ENCODE results near the gene KRAS.

DNA sequence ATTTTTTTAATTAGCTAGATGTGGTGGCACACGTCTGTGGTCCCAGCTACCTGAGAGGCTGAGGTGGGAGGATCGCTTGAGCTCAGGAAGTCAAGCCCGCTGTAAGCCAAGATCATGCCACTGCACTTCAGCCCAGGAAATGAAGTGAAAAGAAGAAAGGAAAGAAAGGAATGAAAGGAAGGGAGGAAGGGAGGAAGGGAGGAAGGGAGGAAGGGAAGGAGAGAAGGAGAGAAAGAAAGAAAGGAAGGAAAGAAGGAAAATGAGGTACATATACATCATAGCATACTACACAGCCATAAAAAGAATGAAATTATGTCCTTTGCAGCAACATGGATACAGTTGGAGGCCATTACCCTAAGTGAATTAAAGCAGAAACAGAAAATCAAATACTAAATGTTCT is 68.0 kb downstream of the KRAS start:
- TF ChIP-seq, protein P1, sequence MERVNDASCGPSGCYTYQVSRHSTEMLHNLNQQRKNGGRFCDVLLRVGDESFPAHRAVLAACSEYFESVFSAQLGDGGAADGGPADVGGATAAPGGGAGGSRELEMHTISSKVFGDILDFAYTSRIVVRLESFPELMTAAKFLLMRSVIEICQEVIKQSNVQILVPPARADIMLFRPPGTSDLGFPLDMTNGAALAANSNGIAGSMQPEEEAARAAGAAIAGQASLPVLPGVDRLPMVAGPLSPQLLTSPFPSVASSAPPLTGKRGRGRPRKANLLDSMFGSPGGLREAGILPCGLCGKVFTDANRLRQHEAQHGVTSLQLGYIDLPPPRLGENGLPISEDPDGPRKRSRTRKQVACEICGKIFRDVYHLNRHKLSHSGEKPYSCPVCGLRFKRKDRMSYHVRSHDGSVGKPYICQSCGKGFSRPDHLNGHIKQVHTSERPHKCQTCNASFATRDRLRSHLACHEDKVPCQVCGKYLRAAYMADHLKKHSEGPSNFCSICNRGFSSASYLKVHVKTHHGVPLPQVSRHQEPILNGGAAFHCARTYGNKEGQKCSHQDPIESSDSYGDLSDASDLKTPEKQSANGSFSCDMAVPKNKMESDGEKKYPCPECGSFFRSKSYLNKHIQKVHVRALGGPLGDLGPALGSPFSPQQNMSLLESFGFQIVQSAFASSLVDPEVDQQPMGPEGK (CRISPR knock-in tag; IDR thresholded peaks at IDR 0.05; ENCODE audit: borderline replicate concordance) = no peak
- TF ChIP-seq CREB5 (CRISPR knock-in tag; IDR thresholded peaks at IDR 0.05; ENCODE audit: low read depth) = no peak
- TF ChIP-seq TOX (CRISPR knock-in tag; IDR thresholded peaks at IDR 0.05; ENCODE audit: borderline replicate concordance) = no peak
- no peak for TF ChIP-seq RARB (CRISPR knock-in tag; IDR thresholded peaks at IDR 0.05)
- no peak for TF ChIP-seq PPARA (CRISPR knock-in tag; IDR thresholded peaks at IDR 0.05; ENCODE audit: borderline replicate concordance)
- no peak for TF ChIP-seq ESRRG (CRISPR knock-in tag; IDR thresholded peaks at IDR 0.05)
- no peak for TF ChIP-seq CSDC2 (CRISPR knock-in tag; IDR thresholded peaks at IDR 0.05)
- no peak for TF ChIP-seq CSRNP3 (CRISPR knock-in tag; IDR thresholded peaks at IDR 0.05)
- TF ChIP-seq ISL1 (CRISPR knock-in tag; IDR thresholded peaks at IDR 0.05) = no peak

Measured in SK-N-SH treated with all-trans-retinoic acid at 6 μM for 48 hours (cell line).